HS-5 (cell line): ENCODE data around the gene EIF4G3.
"Not testable (repeated sequence)": the region's sequence is repeated elsewhere in the genome, so short reads cannot be mapped to it uniquely, and the experiment has no call there.

ENCODE experiments used
- DNase-seq: peaks from one replicate; pipeline ENCODE4 v3.0.0-alpha.2; 2012; ENCODE audit warnings: low read depth

EIF4G3 gene, protein sequence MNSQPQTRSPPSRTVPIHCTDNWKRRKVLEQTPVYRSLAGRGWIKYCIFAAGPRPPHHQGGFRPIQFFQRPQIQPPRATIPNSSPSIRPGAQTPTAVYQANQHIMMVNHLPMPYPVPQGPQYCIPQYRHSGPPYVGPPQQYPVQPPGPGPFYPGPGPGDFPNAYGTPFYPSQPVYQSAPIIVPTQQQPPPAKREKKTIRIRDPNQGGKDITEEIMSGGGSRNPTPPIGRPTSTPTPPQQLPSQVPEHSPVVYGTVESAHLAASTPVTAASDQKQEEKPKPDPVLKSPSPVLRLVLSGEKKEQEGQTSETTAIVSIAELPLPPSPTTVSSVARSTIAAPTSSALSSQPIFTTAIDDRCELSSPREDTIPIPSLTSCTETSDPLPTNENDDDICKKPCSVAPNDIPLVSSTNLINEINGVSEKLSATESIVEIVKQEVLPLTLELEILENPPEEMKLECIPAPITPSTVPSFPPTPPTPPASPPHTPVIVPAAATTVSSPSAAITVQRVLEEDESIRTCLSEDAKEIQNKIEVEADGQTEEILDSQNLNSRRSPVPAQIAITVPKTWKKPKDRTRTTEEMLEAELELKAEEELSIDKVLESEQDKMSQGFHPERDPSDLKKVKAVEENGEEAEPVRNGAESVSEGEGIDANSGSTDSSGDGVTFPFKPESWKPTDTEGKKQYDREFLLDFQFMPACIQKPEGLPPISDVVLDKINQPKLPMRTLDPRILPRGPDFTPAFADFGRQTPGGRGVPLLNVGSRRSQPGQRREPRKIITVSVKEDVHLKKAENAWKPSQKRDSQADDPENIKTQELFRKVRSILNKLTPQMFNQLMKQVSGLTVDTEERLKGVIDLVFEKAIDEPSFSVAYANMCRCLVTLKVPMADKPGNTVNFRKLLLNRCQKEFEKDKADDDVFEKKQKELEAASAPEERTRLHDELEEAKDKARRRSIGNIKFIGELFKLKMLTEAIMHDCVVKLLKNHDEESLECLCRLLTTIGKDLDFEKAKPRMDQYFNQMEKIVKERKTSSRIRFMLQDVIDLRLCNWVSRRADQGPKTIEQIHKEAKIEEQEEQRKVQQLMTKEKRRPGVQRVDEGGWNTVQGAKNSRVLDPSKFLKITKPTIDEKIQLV (N-terminal part only)

GRCh38 chr1:21176586-21177555, at the start of gene EIF4G3:
EIF4G3 (minus strand) TSS chr1:21176897; CDS start chr1:21002742, 174,155 bp downstream.
- peak; percentile 96 for DNase-seq

DNA sequence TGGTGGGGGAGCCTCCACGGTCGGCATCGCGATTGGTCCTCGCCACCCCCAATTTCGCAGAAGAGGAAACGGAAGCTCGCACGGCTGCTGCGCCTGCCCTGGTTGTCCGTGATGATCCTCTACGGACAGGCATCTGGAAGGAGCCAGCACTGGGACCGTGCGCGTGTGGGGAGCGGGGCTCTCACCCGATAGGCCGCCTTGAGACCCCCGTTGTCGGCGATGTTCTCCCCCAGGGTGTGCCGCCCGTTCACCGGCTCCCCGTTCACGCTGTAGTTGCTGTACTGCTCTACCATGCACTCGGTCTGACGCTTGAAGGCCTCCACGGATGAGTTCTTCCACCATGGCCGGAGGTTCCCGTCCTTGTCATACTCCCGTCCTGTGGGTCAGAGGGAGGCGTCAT, 48.4 kb upstream of the EIF4G3 start:
- no peak for DNase-seq

DNA sequence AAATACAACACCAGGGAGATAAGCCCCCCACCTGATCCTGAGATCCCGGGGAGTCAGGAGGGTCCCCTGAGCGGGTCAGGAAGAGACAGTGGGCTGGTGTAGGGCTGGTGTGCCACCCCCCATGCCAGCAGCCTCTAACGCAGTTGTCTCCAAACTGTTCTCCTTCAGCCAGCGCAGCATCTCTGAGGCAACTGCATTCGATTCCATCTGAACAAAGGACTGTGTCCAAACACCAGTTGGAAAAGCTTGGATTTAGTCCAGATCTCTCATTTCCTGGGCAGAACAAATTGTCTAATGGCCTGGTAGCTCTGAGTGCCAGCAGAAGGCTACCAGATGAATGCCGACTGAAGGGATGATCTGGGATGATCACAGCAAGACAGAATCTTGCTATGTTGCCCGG, 44.1 kb upstream of the EIF4G3 start:
- DNase-seq: no peak

GRCh38 chr1:21219674-21220073, 43.0 kb upstream of the EIF4G3 start:
- no peak for DNase-seq

GRCh38 chr1:21217812-21218596, 41.3 kb upstream of the EIF4G3 start:
- DNase-seq: no peak

DNA sequence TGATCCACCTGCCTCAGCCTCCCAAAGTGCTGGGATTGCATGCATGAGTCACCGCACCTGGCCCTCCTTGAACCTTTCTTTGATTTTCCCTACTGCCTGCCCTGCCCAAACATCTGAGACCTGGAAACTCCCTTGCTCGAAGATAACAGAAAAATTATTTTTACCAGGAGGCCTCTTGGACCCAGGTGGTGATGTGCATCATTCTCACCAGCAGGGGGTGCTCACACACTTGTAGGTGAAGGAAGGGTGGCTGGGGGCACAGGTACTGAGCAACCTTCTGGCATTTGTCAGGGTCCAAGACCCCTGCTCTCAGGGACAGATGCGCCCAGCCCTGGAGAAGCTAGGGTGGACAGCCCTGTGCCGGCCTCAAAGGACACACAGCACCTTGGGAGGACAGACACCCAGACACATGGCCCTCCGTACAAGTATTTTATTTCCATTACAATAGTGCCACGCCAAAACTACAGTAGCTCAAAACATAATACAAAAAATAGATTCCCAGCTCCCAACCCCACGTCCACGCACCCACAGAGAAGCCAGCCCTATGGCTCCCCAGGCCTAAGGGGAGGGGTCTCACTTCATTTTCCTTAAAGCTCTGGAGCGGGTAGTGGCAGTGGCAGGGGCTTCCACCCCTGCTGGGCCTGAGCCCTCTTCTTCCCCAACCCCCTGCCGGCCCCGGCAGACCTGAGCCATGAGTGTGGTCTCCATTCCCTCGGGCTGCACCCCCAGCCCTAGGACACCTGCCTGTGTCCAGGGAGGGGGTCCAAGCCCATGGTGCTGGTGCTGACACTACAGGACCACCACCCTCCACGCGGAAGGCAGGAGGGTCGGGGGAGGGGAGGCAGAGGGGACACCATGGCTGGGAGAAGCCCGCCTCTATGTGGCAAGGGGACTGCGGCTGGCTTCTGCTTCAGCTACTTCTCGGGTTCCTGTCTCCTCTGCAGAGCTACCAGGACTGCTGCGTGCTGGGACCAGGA, 40.4 kb upstream of the EIF4G3 start:
- no peak for DNase-seq

- peak; percentile 49 for DNase-seq
These were observed 35.4 kb upstream of the EIF4G3 start for GRCh38 chr1:21212126-21212525.

- DNase-seq: not testable (repeated sequence)
These were observed 31.5 kb upstream of the EIF4G3 start for GRCh38 chr1:21208137-21208700.

- no peak for DNase-seq
These were observed 29.4 kb upstream of the EIF4G3 start for GRCh38 chr1:21206117-21206516.

DNA sequence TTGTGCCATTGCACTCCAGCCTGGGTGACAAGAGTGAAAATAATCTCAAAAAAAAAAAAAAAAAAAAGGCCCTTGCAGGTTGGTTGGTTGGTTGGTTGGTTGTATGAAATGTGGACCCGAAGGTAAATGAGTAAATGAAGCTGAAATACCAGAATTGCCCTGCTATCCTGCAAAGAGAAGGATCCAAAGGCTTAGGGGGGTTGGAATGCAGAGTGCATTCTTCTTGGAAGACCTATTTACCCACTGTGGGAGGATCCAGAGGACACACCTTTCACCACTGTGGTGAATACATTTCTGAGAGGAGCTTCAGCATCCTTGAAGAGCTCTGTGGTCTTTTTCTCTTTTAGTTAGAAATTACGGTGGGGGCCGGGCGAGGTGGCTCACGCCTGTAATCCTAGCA, 28.7 kb upstream of the EIF4G3 start:
- no peak for DNase-seq

- no peak for DNase-seq
These were observed 25.0 kb upstream of the EIF4G3 start for GRCh38 chr1:21201650-21202049.

GRCh38 chr1:21201238-21201637, 24.5 kb upstream of the EIF4G3 start:
- DNase-seq: not testable (repeated sequence)

GRCh38 chr1:21200767-21201166, 24.1 kb upstream of the EIF4G3 start:
- no peak for DNase-seq

- no peak for DNase-seq
These were observed 22.2 kb upstream of the EIF4G3 start for GRCh38 chr1:21198929-21199328.

GRCh38 chr1:21192871-21193270, 16.2 kb upstream of the EIF4G3 start:
- no peak for DNase-seq

GRCh38 chr1:21192284-21192683, 15.6 kb upstream of the EIF4G3 start:
- DNase-seq: no peak

DNA sequence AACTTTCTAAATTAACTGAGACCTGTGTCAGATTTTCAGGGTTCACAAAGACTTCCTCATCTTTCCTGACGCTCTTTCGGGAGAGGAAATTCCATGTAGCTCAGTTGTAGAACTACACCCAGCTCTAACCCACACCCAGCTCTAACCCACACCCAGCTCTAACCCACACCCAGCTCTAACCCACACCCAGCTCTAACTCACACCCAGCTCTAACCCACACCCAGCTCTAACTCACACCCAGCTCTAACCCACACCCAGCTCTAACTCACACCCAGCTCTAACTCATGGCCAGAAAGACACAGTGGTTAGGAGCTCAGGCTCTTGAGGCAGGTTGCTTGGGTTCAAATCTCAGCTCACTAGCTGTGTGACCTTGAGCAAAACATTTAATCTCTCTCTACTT, 14.1 kb upstream of the EIF4G3 start:
- DNase-seq: not testable (repeated sequence)

DNA sequence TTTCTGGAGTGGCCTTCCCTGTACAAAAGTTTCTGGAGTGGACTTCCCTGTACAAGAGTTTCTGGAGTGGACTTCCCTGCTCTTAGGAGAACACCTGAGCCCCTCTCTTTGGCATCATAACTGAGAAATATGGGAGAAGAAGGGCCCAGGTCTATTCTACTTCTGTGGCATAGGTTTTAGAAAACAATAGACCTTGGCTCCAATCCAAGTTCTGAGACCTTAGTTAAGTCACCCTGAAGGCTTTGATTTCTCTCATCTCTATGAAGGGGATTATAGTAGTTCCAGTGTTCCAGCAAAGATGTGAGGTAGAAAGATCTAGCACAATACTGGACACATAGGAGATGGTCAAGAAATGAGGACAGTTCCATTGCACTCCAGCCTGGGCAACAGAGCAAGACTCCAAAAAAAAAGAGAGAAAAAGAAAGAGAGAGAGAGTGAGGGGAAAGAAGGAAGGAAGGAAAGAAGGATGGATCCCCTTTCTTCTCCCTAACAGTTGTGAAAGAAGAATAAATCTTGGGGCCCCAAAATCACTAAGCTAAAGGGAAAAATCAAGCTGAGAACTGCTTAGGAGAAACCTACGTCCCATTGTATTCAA, 13.3 kb upstream of the EIF4G3 start:
- DNase-seq: no peak

GRCh38 chr1:21189421-21189820, 12.7 kb upstream of the EIF4G3 start:
- no peak for DNase-seq
